GM12878 (cell line): ENCODE results near the gene MFAP4. TPM values are rescaled to one million over a fixed set of nuclear protein-coding genes. Genes with fewer than 3 reads are reported as not detected.

Experiments
- ATAC-seq: fragments of 200-7000 bp; cut with Tn5 transposase; 3 replicates; pipeline ENCODE4 v1.9.1; 2020; ENCODE audit warnings: mild to moderate bottlenecking, moderate library complexity
- BruUV-seq: library from RNA; stranded (reverse); fragments of 400-500 nt; replicated peaks from 2 replicates; lab custom pipeline; 2021; lab: Mats Ljungman, UMichigan
- CTCF ChIA-PET: fragments of 300-600 bp; sonication (Branson Sonifier 250); formaldehyde crosslinking; extraction: SDS; loops from one replicate; lab custom pipeline; 2021; ENCODE audit warnings: inconsistent platforms; lab: Yijun Ruan, JAX
- POLR2A ChIA-PET: fragments of 350-600 bp; formaldehyde crosslinking; extraction: SDS; loops from one replicate; lab custom pipeline; 2021; ENCODE audit warnings: inconsistent platforms; lab: Charles Lee
- RAD21 ChIA-PET: fragments of 300-600 bp; sonication (Branson Sonifier 250); formaldehyde crosslinking; loops from one replicate; lab custom pipeline; 2023; ENCODE audit warnings: antibody characterized with exemption; ENCODE audit not compliant: unreplicated experiment; lab: Charles Lee
- SMC1A ChIA-PET: fragments of 300-600 bp; sonication (Branson Sonifier 250); formaldehyde crosslinking; loops from one replicate; lab custom pipeline; 2023; ENCODE audit not compliant: unreplicated experiment, uncharacterized antibody; lab: Charles Lee
- DNase-seq: peaks from one replicate; pipeline ENCODE4 v3.0.0-alpha.2; 2011; ENCODE audit warnings: low read depth, low spot score
- FAIRE-seq: peaks from 3 replicates; lab custom pipeline; 2011; peaks lifted over from hg19 to GRCh38; lab: Jason Lieb, UNC
- H2AFZ ChIP-seq: 2 replicates; pipeline ENCODE4 v1.6.0; 2011; ENCODE audit warnings: low read depth, low read length, control low read depth; ENCODE audit not compliant: control insufficient read depth
- H3K27ac ChIP-seq: 2 replicates; pipeline ENCODE4 v1.5.1; 2011; ENCODE audit warnings: control low read depth; ENCODE audit not compliant: control insufficient read depth, insufficient read depth
- H3K27me3 ChIP-seq, 2 experiments: replicated peaks in 1 of 2; 2 replicates each; pipeline versions ENCODE4 v1.6.0 to v1.6.1; 2011; ENCODE audit warnings: low read length in 1 of 2; ENCODE audit not compliant: control insufficient read depth in 2 of 2, insufficient read depth in 2 of 2
- H3K36me3 ChIP-seq, 2 experiments: 2 replicates each; pipeline ENCODE4 v1.5.1; 2011; ENCODE audit warnings: low read length in 1 of 2; ENCODE audit not compliant: control insufficient read depth in 2 of 2, insufficient read depth in 2 of 2
- H3K4me1 ChIP-seq: 2 replicates; pipeline ENCODE4 v1.6.1; 2011; ENCODE audit warnings: mild to moderate bottlenecking, low read length, moderate library complexity, mixed read lengths; ENCODE audit not compliant: control insufficient read depth, insufficient read depth
- H3K4me2 ChIP-seq: 2 replicates; pipeline ENCODE4 v1.6.0; 2011; ENCODE audit warnings: control low read depth; ENCODE audit not compliant: control insufficient read depth, insufficient read depth
- H3K4me3 ChIP-seq: fragments of 200-600 bp; sonication (generic); 2 replicates; pipeline ENCODE4 v1.5.1; 2016
- H3K79me2 ChIP-seq: 2 replicates; pipeline ENCODE4 v1.6.0; 2011; ENCODE audit warnings: low read length; ENCODE audit not compliant: control insufficient read depth, insufficient read depth
- H3K9ac ChIP-seq: 2 replicates; pipeline ENCODE4 v1.8.0; 2011; ENCODE audit warnings: low read length, control low read depth, mixed read lengths; ENCODE audit not compliant: control insufficient read depth, insufficient read depth
- H3K9me3 ChIP-seq: replicated peaks from 3 replicates; pipeline ENCODE4 v1.5.1; 2011; ENCODE audit warnings: mild to moderate bottlenecking, low read length; ENCODE audit not compliant: control insufficient read depth, insufficient read depth
- H4K20me1 ChIP-seq: 2 replicates; pipeline ENCODE4 v1.6.0; 2011; ENCODE audit not compliant: control insufficient read depth, insufficient read depth
- BMI1 ChIP-seq: fragments of 450-650 bp; IDR thresholded peaks from 2 replicates; pipeline ENCODE4 v1.6.1; 2016; ENCODE audit warnings: mild to moderate bottlenecking, moderate library complexity, borderline replicate concordance
- FOS ChIP-seq: IDR thresholded peaks from 3 replicates; pipeline ENCODE4 v1.6.1; 2011; ENCODE audit warnings: borderline replicate concordance; ENCODE audit not compliant: insufficient read length; ENCODE audit errors: extremely low read depth
- MXI1 ChIP-seq: fragments of 150-350 bp; IDR thresholded peaks from 2 replicates; pipeline ENCODE4 v1.6.1; 2011; ENCODE audit warnings: low read depth, mild to moderate bottlenecking, inconsistent platforms, low read length, improper control_type of control experiment
- NFIC ChIP-seq: IDR thresholded peaks from 2 replicates; pipeline ENCODE4 v1.6.1; 2012; ENCODE audit warnings: low read depth, mild to moderate bottlenecking, inconsistent platforms, low read length, moderate library complexity
- PML ChIP-seq: IDR thresholded peaks from 2 replicates; pipeline ENCODE4 v1.6.1; 2012; ENCODE audit warnings: low read length, inconsistent platforms
- POLR2A ChIP-seq: IDR thresholded peaks from 2 replicates; pipeline ENCODE4 v1.6.1; 2011; ENCODE audit warnings: low read depth, mild to moderate bottlenecking, low read length
- POU2F2 ChIP-seq: IDR thresholded peaks from 3 replicates; pipeline ENCODE4 v1.6.1; 2011; ENCODE audit warnings: low read depth, mild to moderate bottlenecking, low read length, borderline replicate concordance
- SMC3 ChIP-seq: IDR thresholded peaks from 2 replicates; pipeline ENCODE4 v1.6.1; 2011; ENCODE audit warnings: low read length, improper control_type of control experiment, borderline replicate concordance
- SPI1 ChIP-seq: IDR thresholded peaks from 2 replicates; pipeline ENCODE4 v1.6.1; 2011; ENCODE audit warnings: low read depth, mild to moderate bottlenecking, low read length, moderate library complexity, borderline replicate concordance; ENCODE audit not compliant: insufficient read depth
- SRF ChIP-seq, 2 experiments: IDR thresholded peaks; 2 replicates each; pipeline ENCODE4 v1.6.1; 2011; ENCODE audit warnings: low read depth in 2 of 2, low read length in 2 of 2, mild to moderate bottlenecking in 1 of 2, moderate library complexity in 1 of 2
- SUZ12 ChIP-seq: fragments of 200-600 bp; sonication (generic); IDR thresholded peaks from one replicate; pipeline ENCODE4 v1.6.1; 2018; ENCODE audit warnings: antibody characterized with exemption, mild to moderate bottlenecking; ENCODE audit not compliant: unreplicated experiment
- ZNF217 ChIP-seq: fragments of 450-650 bp; IDR thresholded peaks from 2 replicates; pipeline ENCODE4 v1.6.1; 2017; ENCODE audit warnings: antibody characterized with exemption, mild to moderate bottlenecking
- ZNF274 ChIP-seq: IDR thresholded peaks from one replicate; pipeline ENCODE4 v1.8.0; 2011; ENCODE audit not compliant: insufficient read length, insufficient read depth
- WGBS: methylation state at CpG from one replicate; pipeline ENCODE4 v1.1.6; 2016; ENCODE audit warnings: low lambda C conversion rate; ENCODE audit not compliant: insufficient replicate concordance, insufficient coverage; ENCODE audit errors: missing lambda C conversion rate; 5-methylcytosine and 5-hydroxymethylcytosine counted together
- in situ Hi-C: fragments of 300-500 bp; cut with MboI; formaldehyde crosslinking; loops from 9 replicates; pipeline ENCODE4 v1.14.3; 2018; ENCODE audit warnings: mixed read lengths
- intact Hi-C: fragments of 100-400 bp; cut with micrococcal nuclease; formaldehyde crosslinking; loops from one replicate; pipeline ENCODE4 v1.14.2; 2022; ENCODE audit not compliant: unreplicated experiment
- polyA plus RNA-seq, 11 experiments: library from polyadenylated mRNA; depleted of rRNA in 4 of 11; unstranded in 6 of 11; stranded (reverse) in 5 of 11; fragments of >200 nt; fragmentation: Nextera tagmentation in 4 of 11; fragmentation: Illumina TruSeq in 1 of 11; extraction: Ambion mirVana in 4 of 11; extraction: Trizol in 1 of 11; gene quantifications; 1 replicate in 1 of 11; 2 replicates in 10 of 11; pipeline versions ENCODE4 v1.2.1 to v1.2.3, GENCODE V29; 2011 to 2016; ENCODE audit warnings: inconsistent platforms in 2 of 11, missing spikeins in 2 of 11, low read depth in 1 of 11
- total RNA-seq, 4 experiments: library from RNA; depleted of rRNA in 3 of 4; stranded (reverse); fragments of >200 nt in 3 of 4; fragmentation: Illumina TruSeq in 1 of 4; extraction: Trizol in 1 of 4; gene quantifications; 2 replicates each; pipeline versions ENCODE4 v1.2.1 to v1.2.3, GENCODE V29; 2013 to 2021
- TF ChIP-seq, protein P1 (sequence below): fragments of 150-350 bp; IDR thresholded peaks from 2 replicates; pipeline ENCODE4 v1.6.1; 2014; ENCODE audit warnings: mild to moderate bottlenecking, low read depth, low read length
- TF ChIP-seq, protein P2 (sequence below): fragments of 450-650 bp; IDR thresholded peaks from 2 replicates; pipeline ENCODE4 v1.6.1; 2017; ENCODE audit warnings: mild to moderate bottlenecking, moderate library complexity
- TF ChIP-seq, protein P3 (sequence below): IDR thresholded peaks from 2 replicates; pipeline ENCODE4 v1.6.1; 2012; ENCODE audit warnings: low read depth, low read length, improper control_type of control experiment

Gene MFAP4
- total and polyA plus RNA-seq, 10 of the 15 experiments (the other 5 are each of a cell fraction or from before 2014, with no cell fraction given), result 0.08 to 0.28 (median 0.09) TPM; not detected in 7

DNA sequence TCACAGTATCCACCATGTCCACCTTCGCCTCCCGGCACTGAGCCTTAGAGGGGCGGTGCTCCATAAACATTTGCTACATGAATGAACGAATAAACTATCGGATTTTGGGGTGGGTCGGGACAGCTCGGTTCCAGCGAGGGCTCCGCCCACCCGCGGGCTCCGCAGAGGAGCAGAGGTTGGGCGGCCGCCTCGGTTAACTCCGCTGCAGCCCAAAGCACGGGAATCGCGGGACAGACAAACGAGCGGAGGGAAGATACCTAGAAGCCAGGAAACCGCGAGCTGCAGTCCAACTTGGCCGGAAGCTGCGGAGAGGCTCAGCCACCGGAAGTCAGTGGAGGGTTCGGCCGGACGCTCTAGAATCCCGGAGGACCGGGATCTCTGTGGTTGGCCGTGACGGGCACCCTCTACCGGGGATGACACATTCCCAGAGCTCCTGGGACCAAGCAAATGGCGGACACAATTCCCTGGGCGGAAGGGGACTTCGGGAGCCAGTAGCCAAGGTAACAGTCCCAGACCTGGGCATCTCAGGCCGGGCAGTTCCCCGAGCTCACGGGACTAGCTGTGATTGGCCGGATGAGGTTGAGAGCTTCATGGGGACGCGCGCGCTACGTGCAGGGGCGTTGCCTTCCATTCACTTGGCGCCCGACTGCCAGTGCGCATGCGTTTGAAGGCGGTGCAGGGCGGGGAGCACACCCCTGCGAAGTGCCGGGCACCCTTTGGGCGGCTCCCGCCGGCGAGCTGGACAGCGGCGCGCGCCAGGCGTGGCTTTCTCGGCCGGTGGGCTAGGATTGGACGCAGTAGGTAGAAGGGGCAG is 9.2 kb downstream of the MFAP4 start:
- Histone ChIP-seq H3K36me3 (peaks cover 4 to 18% of the 10 kb centered on the region in 2 experiments), H3K79me2 (peaks cover 4% of the 10 kb centered on the region), H2AFZ (peak overlapping the region; percentile 100), H4K20me1 (no peaks in the 10 kb centered on the region), H3K4me1 (no peaks in the 10 kb centered on the region), H3K27me3 (no peaks in the 10 kb centered on the region), H3K27ac (peak overlapping the region; percentile 93), H3K9ac (peak overlapping the region; percentile 93), H3K9me3 (no peaks in the 10 kb centered on the region), H3K4me2 (peak overlapping the region; percentile 51), H3K4me3 (peak overlapping the region; percentile 87)
- no TSS peak for BruUV-seq
- DNase-seq (peak; percentile 96), ATAC-seq (peak; percentile 98), FAIRE-seq (peak; percentile 98)
- in situ Hi-C loops, result no loop called here
- ChIA-PET SMC1A (interaction anchor here (0.9 to 1.8 kb wide), 8 partner anchors 11 to 271 kb away, joined by 3 to 10 read pairs (median 4); partner anchors contain the start of genes ALDH3A2 and B9D1), RAD21 (interaction anchor here (0.7 to 1.9 kb wide), 9 partner anchors 12 to 270 kb away, joined by 3 to 21 read pairs (median 8); partner anchors contain the start of genes ALDH3A2 and B9D1), CTCF (interaction anchor here (0.9 to 1.9 kb wide), 12 partner anchors 11 to 1405 kb away, joined by 3 to 39 read pairs (median 4); partner anchors contain the start of genes B9D1, DRC3 and TOM1L2), POLR2A (interaction anchor here (0.5 to 1.6 kb wide), 10 partner anchors 9 to 377 kb away, joined by 3 to 5 read pairs (median 4); partner anchors contain the start of genes ALDH3A2 and B9D1)
- intact Hi-C loops, result loop anchor here (5.0 kb wide), 1 partner anchor 84 kb away; no protein-coding TSS in a partner anchor
- WGBS, result under 1% methylated on average over 67 of the region's 67 CpGs
- TF ChIP-seq FOS (no peak), SMC3 (no peak), ZNF217 (no peak), ZNF274 (no peak), PML (peak; percentile 90; the same call in 1 of the 2 replicates), POU2F2 (peak; percentile 25; the same call in 1 of the 3 replicates), POLR2A (peak; percentile 88), SRF (IDR thresholded peaks at IDR 0.05; ENCODE audit: low read depth in 2 of 2, low read length in 2 of 2) (0 out of 4 replicates have a peak, but pooled peaks of 1 of the 2 experiments have one; percentile 30), NFIC (no peak; the same call in 1 of the 2 replicates), BMI1 (no peak), MXI1 (peak; percentile 93), SPI1 (0 out of 2 replicates have a peak, but pooled peaks have one; percentile 4), SUZ12 (no peak)
- TF ChIP-seq, protein P1, sequence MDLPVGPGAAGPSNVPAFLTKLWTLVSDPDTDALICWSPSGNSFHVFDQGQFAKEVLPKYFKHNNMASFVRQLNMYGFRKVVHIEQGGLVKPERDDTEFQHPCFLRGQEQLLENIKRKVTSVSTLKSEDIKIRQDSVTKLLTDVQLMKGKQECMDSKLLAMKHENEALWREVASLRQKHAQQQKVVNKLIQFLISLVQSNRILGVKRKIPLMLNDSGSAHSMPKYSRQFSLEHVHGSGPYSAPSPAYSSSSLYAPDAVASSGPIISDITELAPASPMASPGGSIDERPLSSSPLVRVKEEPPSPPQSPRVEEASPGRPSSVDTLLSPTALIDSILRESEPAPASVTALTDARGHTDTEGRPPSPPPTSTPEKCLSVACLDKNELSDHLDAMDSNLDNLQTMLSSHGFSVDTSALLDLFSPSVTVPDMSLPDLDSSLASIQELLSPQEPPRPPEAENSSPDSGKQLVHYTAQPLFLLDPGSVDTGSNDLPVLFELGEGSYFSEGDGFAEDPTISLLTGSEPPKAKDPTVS, result no peak
- TF ChIP-seq, protein P2, sequence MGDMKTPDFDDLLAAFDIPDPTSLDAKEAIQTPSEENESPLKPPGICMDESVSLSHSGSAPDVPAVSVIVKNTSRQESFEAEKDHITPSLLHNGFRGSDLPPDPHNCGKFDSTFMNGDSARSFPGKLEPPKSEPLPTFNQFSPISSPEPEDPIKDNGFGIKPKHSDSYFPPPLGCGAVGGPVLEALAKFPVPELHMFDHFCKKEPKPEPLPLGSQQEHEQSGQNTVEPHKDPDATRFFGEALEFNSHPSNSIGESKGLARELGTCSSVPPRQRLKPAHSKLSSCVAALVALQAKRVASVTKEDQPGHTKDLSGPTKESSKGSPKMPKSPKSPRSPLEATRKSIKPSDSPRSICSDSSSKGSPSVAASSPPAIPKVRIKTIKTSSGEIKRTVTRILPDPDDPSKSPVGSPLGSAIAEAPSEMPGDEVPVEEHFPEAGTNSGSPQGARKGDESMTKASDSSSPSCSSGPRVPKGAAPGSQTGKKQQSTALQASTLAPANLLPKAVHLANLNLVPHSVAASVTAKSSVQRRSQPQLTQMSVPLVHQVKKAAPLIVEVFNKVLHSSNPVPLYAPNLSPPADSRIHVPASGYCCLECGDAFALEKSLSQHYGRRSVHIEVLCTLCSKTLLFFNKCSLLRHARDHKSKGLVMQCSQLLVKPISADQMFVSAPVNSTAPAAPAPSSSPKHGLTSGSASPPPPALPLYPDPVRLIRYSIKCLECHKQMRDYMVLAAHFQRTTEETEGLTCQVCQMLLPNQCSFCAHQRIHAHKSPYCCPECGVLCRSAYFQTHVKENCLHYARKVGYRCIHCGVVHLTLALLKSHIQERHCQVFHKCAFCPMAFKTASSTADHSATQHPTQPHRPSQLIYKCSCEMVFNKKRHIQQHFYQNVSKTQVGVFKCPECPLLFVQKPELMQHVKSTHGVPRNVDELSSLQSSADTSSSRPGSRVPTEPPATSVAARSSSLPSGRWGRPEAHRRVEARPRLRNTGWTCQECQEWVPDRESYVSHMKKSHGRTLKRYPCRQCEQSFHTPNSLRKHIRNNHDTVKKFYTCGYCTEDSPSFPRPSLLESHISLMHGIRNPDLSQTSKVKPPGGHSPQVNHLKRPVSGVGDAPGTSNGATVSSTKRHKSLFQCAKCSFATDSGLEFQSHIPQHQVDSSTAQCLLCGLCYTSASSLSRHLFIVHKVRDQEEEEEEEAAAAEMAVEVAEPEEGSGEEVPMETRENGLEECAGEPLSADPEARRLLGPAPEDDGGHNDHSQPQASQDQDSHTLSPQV, result no peak
- TF ChIP-seq, protein P3, sequence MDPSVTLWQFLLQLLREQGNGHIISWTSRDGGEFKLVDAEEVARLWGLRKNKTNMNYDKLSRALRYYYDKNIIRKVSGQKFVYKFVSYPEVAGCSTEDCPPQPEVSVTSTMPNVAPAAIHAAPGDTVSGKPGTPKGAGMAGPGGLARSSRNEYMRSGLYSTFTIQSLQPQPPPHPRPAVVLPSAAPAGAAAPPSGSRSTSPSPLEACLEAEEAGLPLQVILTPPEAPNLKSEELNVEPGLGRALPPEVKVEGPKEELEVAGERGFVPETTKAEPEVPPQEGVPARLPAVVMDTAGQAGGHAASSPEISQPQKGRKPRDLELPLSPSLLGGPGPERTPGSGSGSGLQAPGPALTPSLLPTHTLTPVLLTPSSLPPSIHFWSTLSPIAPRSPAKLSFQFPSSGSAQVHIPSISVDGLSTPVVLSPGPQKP, result peak; percentile 89
